BLaER1 treated with 17β-estradiol and CSF1 and Interleukin-3, amounts not matched to agents 10 nM and 100 nM (cell line): ENCODE measurements around the gene CCDC9B.

Source experiments
- H3K27ac ChIP-seq, 11 experiments: shearing (Covaris generic); formaldehyde crosslinking; 2 replicates each; pipeline ENCODE4 v1.8.1; 2022
- H3K27me3 ChIP-seq, 11 experiments: shearing (Covaris generic); formaldehyde crosslinking; 2 replicates each; pipeline ENCODE4 v1.8.1; 2022
- H3K36me3 ChIP-seq, 11 experiments: shearing (Covaris generic); formaldehyde crosslinking; 2 replicates each; pipeline ENCODE4 v1.8.1; 2022
- H3K4me1 ChIP-seq, 10 experiments: shearing (Covaris generic); formaldehyde crosslinking; 2 replicates each; pipeline ENCODE4 v1.8.1; 2022
- H3K4me2 ChIP-seq, 11 experiments: shearing (Covaris generic); formaldehyde crosslinking; 2 replicates each; pipeline ENCODE4 v1.8.1; 2022
- H3K4me3 ChIP-seq, 10 experiments: shearing (Covaris generic); formaldehyde crosslinking; 2 replicates each; pipeline ENCODE4 v1.8.1; 2022
- H3K9ac ChIP-seq, 11 experiments: shearing (Covaris generic); formaldehyde crosslinking; 2 replicates each; pipeline ENCODE4 v1.8.1; 2022
- H3K9me3 ChIP-seq, 11 experiments: shearing (Covaris generic); formaldehyde crosslinking; replicated peaks in 1 of 11; 2 replicates each; pipeline ENCODE4 v1.8.1; 2022
- H4K20me1 ChIP-seq, 11 experiments: shearing (Covaris generic); formaldehyde crosslinking; 2 replicates each; pipeline ENCODE4 v1.8.1; 2022
- Cebpa-rat ChIP-seq, 11 experiments: shearing (Covaris generic); IDR thresholded peaks; 2 replicates each; pipeline ENCODE4 v1.8.1; 2022

The CCDC9B gene

DNA sequence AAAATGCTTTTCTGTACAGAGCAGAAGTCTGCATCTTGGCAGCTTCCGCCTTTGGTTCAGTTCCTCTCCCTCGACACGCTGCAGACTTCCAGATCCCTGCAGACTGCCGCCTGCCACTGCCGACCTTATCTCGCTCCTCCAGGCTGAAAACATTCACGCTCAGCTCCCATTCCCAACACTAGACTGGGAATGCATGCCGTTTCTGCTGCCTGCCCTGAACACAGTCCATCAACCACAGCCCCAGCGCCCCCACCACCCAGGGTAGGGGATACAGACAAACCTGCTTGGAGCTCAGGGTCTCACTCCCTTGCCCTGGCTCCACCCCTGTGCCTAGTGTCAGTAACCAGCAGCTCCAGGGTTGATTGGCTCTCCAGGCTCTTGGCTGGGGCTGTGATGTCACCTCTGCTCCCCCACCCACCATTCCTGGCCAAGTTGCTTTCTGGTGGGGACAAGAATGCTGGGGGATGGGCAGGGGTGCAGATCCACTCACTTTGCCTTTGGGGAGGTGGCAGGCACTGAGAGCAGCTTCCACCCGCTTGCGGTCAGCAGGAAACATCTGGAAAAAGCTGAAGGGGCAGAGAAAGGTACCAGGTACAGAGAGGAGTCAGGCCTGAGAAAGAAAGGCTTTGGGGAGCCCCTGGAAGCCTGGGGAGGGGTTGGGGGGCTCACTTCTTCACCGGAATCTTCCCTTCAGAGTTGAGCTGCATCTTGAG, 39.1 kb downstream of the CCDC9B start:
- H4K20me1 ChIP-seq: peaks cover 0 to 100% (median 18%) of the 10 kb centered on the region in 11 experiments; a peak in 12 of 22 replicates
- peaks cover 49 to 92% (median 75%) of the 10 kb centered on the region in 11 experiments for H3K36me3 ChIP-seq
- H3K4me2 ChIP-seq: peak overlapping the region; percentile 35 to 91 (median 56)
- H3K4me1 ChIP-seq: peaks cover 26 to 76% (median 41%) of the 10 kb centered on the region in 10 experiments
- no peaks in the 10 kb centered on the region for H3K27me3 ChIP-seq
- peaks cover 0 to 32% (median 19%) of the 10 kb centered on the region in 11 experiments; a peak in 18 of 22 replicates for H3K9me3 ChIP-seq
- no peak overlapping the region for H3K27ac ChIP-seq
- TF ChIP-seq Cebpa-rat (IDR thresholded peaks at IDR 0.05): no peak
- H3K9ac ChIP-seq: no peak overlapping the region
- H3K4me3 ChIP-seq: peak overlapping the region in 2 of 10 experiments; percentile 7 to 15; a peak in 1 of 20 replicates

DNA sequence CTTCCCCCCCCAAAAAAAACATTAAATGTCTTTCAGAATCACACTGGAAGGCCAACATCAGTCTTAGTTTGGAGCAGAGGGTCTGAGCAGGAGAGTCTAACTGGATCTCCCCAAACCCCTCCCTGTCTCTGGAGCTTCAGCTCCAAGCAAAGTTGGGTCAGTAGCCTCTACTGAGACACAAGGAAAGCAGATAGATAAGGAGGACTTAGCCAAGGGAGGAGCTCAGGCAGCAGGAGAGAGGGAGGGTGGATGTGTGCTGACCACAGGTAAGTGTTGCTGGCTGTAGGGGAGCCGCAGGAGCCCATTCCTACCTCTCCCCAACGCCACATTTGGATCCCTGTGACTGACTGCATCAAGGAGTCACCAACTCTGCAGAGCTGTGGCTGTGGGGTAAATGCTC, 40.0 kb downstream of the CCDC9B start:
- peaks cover 49 to 100% (median 76%) of the 10 kb centered on the region in 11 experiments for H3K36me3 ChIP-seq
- H3K27ac ChIP-seq: no peak overlapping the region
- peaks cover 0 to 32% (median 19%) of the 10 kb centered on the region in 11 experiments; a peak in 18 of 22 replicates for H3K9me3 ChIP-seq
- peaks cover 19 to 76% (median 41%) of the 10 kb centered on the region in 10 experiments for H3K4me1 ChIP-seq
- no peak for TF ChIP-seq Cebpa-rat (IDR thresholded peaks at IDR 0.05)
- H3K4me3 ChIP-seq: no peak overlapping the region
- no peaks in the 10 kb centered on the region for H3K27me3 ChIP-seq
- 0 out of 22 replicates have a peak overlapping the region, but pooled peaks of 1 of the 11 experiments have one; percentile 19 for H3K9ac ChIP-seq
- H3K4me2 ChIP-seq: peak overlapping the region; percentile 35 to 91 (median 56); a peak in 14 of 22 replicates
- peaks cover 0 to 100% (median 14%) of the 10 kb centered on the region in 11 experiments; a peak in 12 of 22 replicates for H4K20me1 ChIP-seq

DNA sequence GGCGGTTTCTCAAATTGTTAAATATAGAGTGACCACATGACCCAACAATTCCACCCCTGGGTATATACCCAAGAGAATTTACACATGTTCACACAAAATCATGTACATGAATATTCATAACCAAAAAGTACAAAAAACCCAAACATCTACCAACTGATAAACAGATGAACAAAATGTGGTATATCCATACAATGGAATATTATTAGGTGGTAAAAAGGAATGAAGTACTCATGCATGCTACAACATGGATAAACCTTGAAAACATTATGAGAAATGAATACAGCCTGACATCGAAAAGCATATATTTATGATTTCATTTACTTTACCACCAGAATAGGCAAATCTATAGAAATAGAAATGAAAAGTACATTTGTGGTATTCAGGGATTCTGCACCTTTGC, 40.4 kb downstream of the CCDC9B start:
- Histone ChIP-seq H3K4me3 (no peak overlapping the region), H3K36me3 (peaks cover 49 to 100% (median 81%) of the 10 kb centered on the region in 11 experiments), H3K9ac (no peak overlapping the region), H3K4me1 (peaks cover 15 to 76% (median 40%) of the 10 kb centered on the region in 10 experiments), H3K27me3 (no peaks in the 10 kb centered on the region), H3K27ac (no peak overlapping the region), H4K20me1 (peaks cover 0 to 100% (median 14%) of the 10 kb centered on the region in 11 experiments; a peak in 12 of 22 replicates), H3K9me3 (peaks cover 0 to 32% (median 19%) of the 10 kb centered on the region in 11 experiments; a peak in 18 of 22 replicates), H3K4me2 (peak overlapping the region in 1 of 11 experiments; percentile 91; a peak in 1 of 22 replicates)
- TF ChIP-seq Cebpa-rat (IDR thresholded peaks at IDR 0.05): no peak

DNA sequence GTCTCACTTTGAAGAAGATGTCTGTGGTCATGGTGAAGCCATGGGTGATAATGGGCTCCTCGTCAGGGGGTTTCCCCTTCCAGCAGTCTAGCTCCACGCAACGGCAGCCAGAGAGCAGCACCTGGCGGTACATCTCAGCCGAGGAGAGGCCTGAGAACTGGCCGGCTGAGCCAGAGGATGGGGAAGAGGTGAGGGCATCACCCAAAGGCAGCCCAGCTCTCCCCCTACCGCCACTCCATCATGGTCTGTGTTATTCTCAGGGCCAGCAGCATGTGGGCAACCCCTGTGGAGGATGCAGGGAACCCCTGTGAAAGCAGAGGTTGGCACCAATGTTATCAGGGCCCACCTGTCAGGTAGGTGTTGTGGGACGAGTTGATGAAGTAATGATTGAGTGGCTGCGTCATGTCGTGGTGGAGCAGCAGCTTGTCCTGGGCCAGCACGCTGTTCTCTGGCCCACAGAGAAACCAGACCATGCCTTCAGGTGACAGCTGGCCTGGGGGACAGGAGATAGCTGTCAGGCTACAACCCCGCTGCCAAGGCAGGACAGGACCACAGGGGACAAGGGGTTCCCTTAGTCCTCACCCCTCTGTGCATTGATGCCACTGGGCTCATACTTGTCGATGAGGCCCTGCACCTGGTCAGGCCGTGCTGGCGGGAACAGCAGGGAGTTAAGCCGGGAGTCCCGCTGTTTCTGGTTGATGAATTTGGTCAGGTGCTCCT, 42.4 kb downstream of the CCDC9B start:
- H3K4me1 ChIP-seq: peaks cover 27 to 76% (median 51%) of the 10 kb centered on the region in 10 experiments
- peaks cover 48 to 100% (median 80%) of the 10 kb centered on the region in 11 experiments for H3K36me3 ChIP-seq
- no peak overlapping the region for H3K4me2 ChIP-seq
- H3K27me3 ChIP-seq: no peaks in the 10 kb centered on the region
- H3K4me3 ChIP-seq: no peak overlapping the region
- H3K9ac ChIP-seq: no peak overlapping the region
- H3K9me3 ChIP-seq: peaks cover 0 to 32% (median 19%) of the 10 kb centered on the region in 11 experiments; a peak in 18 of 22 replicates
- TF ChIP-seq Cebpa-rat (IDR thresholded peaks at IDR 0.05): no peak
- peaks cover 0 to 99% (median under 1%) of the 10 kb centered on the region in 11 experiments; a peak in 11 of 22 replicates for H4K20me1 ChIP-seq
- no peak overlapping the region for H3K27ac ChIP-seq

DNA sequence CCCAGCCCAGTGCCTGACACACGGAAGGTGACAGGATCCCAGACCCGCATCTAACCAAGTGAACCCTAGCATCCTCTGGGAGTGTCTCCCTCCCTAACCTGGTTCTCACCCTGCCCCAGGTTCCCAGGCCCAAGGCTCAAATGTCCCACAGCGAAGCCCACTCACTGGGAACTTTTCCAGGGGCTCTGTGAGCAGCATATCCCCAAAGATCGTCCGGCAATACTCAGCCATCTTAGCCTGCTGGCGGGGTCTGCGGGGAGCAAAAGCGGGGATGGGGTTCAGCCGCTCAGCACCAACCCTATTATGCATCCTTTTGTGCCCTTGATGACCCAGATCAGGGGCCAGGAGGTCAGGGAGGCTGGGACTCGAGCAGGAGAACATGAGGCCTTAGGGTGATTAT, 43.4 kb downstream of the CCDC9B start:
- peaks cover 0 to 29% (median 19%) of the 10 kb centered on the region in 11 experiments; a peak in 18 of 22 replicates for H3K9me3 ChIP-seq
- H3K9ac ChIP-seq: no peak overlapping the region
- H3K4me3 ChIP-seq: no peak overlapping the region
- H3K4me1 ChIP-seq: peaks cover 31 to 72% (median 51%) of the 10 kb centered on the region in 10 experiments
- H4K20me1 ChIP-seq: peaks cover 0 to 96% (median 0%) of the 10 kb centered on the region in 11 experiments; a peak in 9 of 22 replicates
- H3K4me2 ChIP-seq: no peak overlapping the region
- no peaks in the 10 kb centered on the region for H3K27me3 ChIP-seq
- no peak for TF ChIP-seq Cebpa-rat (IDR thresholded peaks at IDR 0.05)
- H3K36me3 ChIP-seq: peaks cover 37 to 100% (median 70%) of the 10 kb centered on the region in 11 experiments
- H3K27ac ChIP-seq: no peak overlapping the region

DNA sequence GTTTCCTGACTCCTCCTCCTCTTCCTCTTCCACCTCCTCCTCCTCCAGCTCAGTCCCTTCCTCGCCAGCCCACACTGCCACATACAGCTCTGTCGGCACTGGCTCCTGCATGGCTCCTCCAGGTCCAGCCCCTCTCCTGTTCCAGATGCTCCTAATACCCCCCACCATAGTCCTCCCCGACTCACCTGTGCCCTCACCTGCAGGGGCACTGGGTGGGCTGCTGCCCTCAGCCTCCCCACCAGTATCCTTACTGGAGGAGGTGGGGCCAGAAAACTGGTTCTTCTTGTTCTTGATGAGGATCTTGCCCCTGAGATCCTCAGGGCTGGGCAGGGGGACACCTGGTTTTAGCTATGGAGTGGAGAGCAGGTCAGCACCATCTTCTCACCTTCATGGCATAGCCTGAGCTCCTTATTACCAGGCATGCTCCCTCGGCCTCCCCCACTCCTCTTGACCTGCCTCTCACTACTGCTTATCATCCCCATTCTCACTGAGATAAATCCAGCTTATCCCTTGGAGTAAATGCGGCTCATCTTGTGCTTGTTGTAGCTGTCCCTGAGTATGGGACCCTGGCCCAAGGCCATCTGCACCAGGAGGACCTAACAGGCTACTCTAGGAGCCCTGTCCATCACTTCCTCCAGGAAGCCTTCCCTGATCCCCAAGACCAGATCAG, 44.0 kb downstream of the CCDC9B start:
- Histone ChIP-seq H3K27me3 (no peaks in the 10 kb centered on the region), H3K9me3 (peaks cover 0 to 23% (median 19%) of the 10 kb centered on the region in 11 experiments; a peak in 18 of 22 replicates), H3K4me1 (peaks cover 26 to 66% (median 45%) of the 10 kb centered on the region in 10 experiments), H3K36me3 (peaks cover 34 to 100% (median 64%) of the 10 kb centered on the region in 11 experiments), H3K4me2 (peak overlapping the region in 5 of 11 experiments; percentile 5 to 44 (median 18); a peak in 6 of 22 replicates), H3K4me3 (no peak overlapping the region), H3K27ac (no peak overlapping the region), H3K9ac (peak overlapping the region in 2 of 11 experiments; percentile 1 to 30; a peak in 1 of 22 replicates), H4K20me1 (peaks cover 0 to 96% (median 0%) of the 10 kb centered on the region in 11 experiments; a peak in 9 of 22 replicates)
- no peak for TF ChIP-seq Cebpa-rat (IDR thresholded peaks at IDR 0.05)

DNA sequence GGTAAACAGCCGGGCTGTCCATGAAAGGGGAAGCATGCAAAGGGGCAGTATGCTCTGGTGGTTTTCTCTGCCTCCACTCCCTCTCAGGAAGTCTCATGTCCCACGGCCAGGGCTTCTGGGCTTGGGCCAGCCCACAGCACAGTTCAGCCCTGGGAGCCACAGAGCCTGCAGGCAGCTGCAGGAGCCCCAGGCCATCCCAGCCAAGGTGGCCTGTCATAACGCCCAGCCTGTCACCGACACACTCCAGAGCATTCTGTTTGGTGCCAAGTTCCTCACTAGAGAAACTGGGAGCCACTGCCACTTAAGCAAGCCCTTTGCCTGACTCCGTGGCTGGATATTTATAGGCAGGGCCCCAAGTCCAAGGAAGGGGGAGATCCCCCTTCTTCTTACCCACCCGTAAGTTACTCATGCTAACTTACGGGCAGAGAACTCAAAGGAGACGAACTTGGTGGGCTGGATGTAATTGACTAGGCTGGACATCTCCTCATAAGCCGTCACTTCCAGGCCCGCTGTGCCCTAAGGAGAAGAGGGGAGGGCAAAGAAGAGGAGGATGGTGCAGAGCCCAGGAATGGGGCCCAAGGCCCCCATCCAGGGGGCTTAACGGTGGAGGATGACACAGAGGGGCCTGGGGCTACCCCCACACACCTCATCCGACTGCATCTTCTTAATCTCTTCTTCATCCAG, 44.7 kb downstream of the CCDC9B start:
- H3K27me3 ChIP-seq: no peaks in the 10 kb centered on the region
- H4K20me1 ChIP-seq: peaks cover 0 to 96% (median 0%) of the 10 kb centered on the region in 11 experiments; a peak in 9 of 22 replicates
- no peak overlapping the region for H3K27ac ChIP-seq
- peak overlapping the region in 1 of 11 experiments; percentile 30; a peak in 1 of 22 replicates for H3K9ac ChIP-seq
- peak overlapping the region in 7 of 11 experiments; percentile 5 to 48 (median 18); a peak in 8 of 22 replicates for H3K4me2 ChIP-seq
- peaks cover 19 to 59% (median 38%) of the 10 kb centered on the region in 10 experiments for H3K4me1 ChIP-seq
- H3K36me3 ChIP-seq: peaks cover 28 to 100% (median 57%) of the 10 kb centered on the region in 11 experiments
- no peak for TF ChIP-seq Cebpa-rat (IDR thresholded peaks at IDR 0.05)
- no peak overlapping the region for H3K4me3 ChIP-seq
- H3K9me3 ChIP-seq: peaks cover 0 to 19% (median 15%) of the 10 kb centered on the region in 11 experiments; a peak in 18 of 22 replicates
